Breast epithelium (tissue), 4 donors: ENCODE results near the gene GHRL. TPM values are rescaled to one million over a fixed set of nuclear protein-coding genes. Genes with fewer than 3 reads are reported as not detected.

Experiments
- DNase-seq, 2 donors: peaks; one replicate each; pipeline ENCODE4 v3.0.0-alpha.2; 2019; ENCODE audit warnings: low spot score in 2 of 2
- H3K27ac ChIP-seq, 2 donors: fragments of 200-600 bp; sonication (generic) in 1 of 2; one replicate each; pipeline ENCODE4 v1.5.1; 2016 to 2019; ENCODE audit warnings: mild to moderate bottlenecking in 1 of 2
- H3K27me3 ChIP-seq, 2 donors: fragments of 200-600 bp; sonication (generic) in 1 of 2; one replicate each; pipeline versions ENCODE4 v1.5.1 to v1.6.0; 2017 to 2019; ENCODE audit warnings: control low read depth in 1 of 2, mild to moderate bottlenecking in 1 of 2
- H3K36me3 ChIP-seq: fragments of 200-600 bp; one replicate; pipeline ENCODE4 v1.5.1; 2019
- H3K4me1 ChIP-seq, 2 donors: fragments of 200-600 bp; sonication (generic); one replicate each; pipeline ENCODE4 v1.5.1; 2016 to 2019; ENCODE audit warnings: control low read depth in 1 of 2
- H3K4me3 ChIP-seq, 3 donors: fragments of 200-600 bp; sonication (generic); 1 replicate in 2 of 3; 2 replicates in 1 of 3; pipeline ENCODE4 v1.5.1; 2016 to 2019; ENCODE audit warnings: mild to moderate bottlenecking in 3 of 3, moderate library complexity in 2 of 3
- H3K9me3 ChIP-seq, 2 donors: fragments of 200-600 bp; sonication (generic) in 1 of 2; one replicate each; pipeline ENCODE4 v1.5.1; 2016 to 2019; ENCODE audit warnings: control low read depth in 1 of 2
- CTCF ChIP-seq, 3 donors: fragments of 450-650 bp; IDR thresholded peaks; one replicate each; pipeline ENCODE4 v1.5.1; 2016 to 2017; ENCODE audit warnings: antibody characterized with exemption in 3 of 3, mild to moderate bottlenecking in 3 of 3, moderate library complexity in 3 of 3
- POLR2A ChIP-seq: fragments of 450-650 bp; IDR thresholded peaks from one replicate; pipeline ENCODE4 v1.6.1; 2016; ENCODE audit warnings: antibody characterized with exemption, mild to moderate bottlenecking, moderate library complexity
- POLR2AphosphoS5 ChIP-seq, 3 donors: sonication (generic); formaldehyde crosslinking; IDR thresholded peaks; one replicate each; pipeline ENCODE4 v1.6.1; 2017; ENCODE audit warnings: antibody characterized with exemption in 3 of 3
- intact Hi-C: fragments of 100-400 bp; cut with DNase I; formaldehyde crosslinking; loops from one replicate; pipeline ENCODE4 v1.15.1; 2023; ENCODE audit warnings: low total_unique reads
- total RNA-seq, 3 donors: library from RNA; depleted of rRNA; stranded (reverse); fragments of >200 nt; gene quantifications; one replicate each; pipeline ENCODE4 v1.1.0, GENCODE V29; 2016

Gene GHRL
- total RNA-seq, 3 donors from 2014 or later: 0.66 to 1.0 TPM; not detected in 1

GRCh38 chr3:10255835-10256234, 36.9 kb downstream of the GHRL start:
- no peaks in the 10 kb centered on the region for H3K27me3 ChIP-seq
- H3K36me3 ChIP-seq: no peaks in the 10 kb centered on the region
- intact Hi-C loops: no loop called here
- TF ChIP-seq CTCF (IDR thresholded peaks at IDR 0.05) (no peak), POLR2AphosphoS5 (IDR thresholded peaks at IDR 0.05) (no peak), POLR2A (no peak)
- H3K9me3 ChIP-seq: no peaks in the 10 kb centered on the region
- no peak overlapping the region for H3K4me3 ChIP-seq
- H3K4me1 ChIP-seq: no peaks in the 10 kb centered on the region
- no peak overlapping the region for H3K27ac ChIP-seq
- no peak for DNase-seq

- H3K4me1 ChIP-seq: peaks cover 0 to 6% of the 10 kb centered on the region in 2 donors
- no peak for DNase-seq
- H3K36me3 ChIP-seq: no peaks in the 10 kb centered on the region
These were observed 39.0 kb downstream of the GHRL start for GRCh38 chr3:10253731-10254130.

GRCh38 chr3:10251006-10251405, 41.7 kb downstream of the GHRL start:
- Histone ChIP-seq H3K4me3 (no peak overlapping the region), H3K4me1 (peaks cover 0 to 6% of the 10 kb centered on the region in 2 donors), H3K36me3 (no peaks in the 10 kb centered on the region), H3K27ac (no peak overlapping the region), H3K27me3 (no peaks in the 10 kb centered on the region), H3K9me3 (no peaks in the 10 kb centered on the region)
- intact Hi-C loops: no loop called here
- DNase-seq: no peak
- TF ChIP-seq CTCF (IDR thresholded peaks at IDR 0.05) (no peak), POLR2AphosphoS5 (IDR thresholded peaks at IDR 0.05) (no peak), POLR2A (no peak)

More at GRCh38 chr3:10253731-10254130, 39.0 kb downstream of the GHRL start:
- no peak overlapping the region for H3K4me3 ChIP-seq
- H3K27me3 ChIP-seq: no peaks in the 10 kb centered on the region
- no peak for TF ChIP-seq CTCF (IDR thresholded peaks at IDR 0.05)
- TF ChIP-seq POLR2A: no peak
- TF ChIP-seq POLR2AphosphoS5 (IDR thresholded peaks at IDR 0.05): no peak
- no peaks in the 10 kb centered on the region for H3K9me3 ChIP-seq
- intact Hi-C loops: no loop called here
- H3K27ac ChIP-seq: no peak overlapping the region

- intact Hi-C loops: no loop called here
- peaks cover 0 to 6% of the 10 kb centered on the region in 2 donors for H3K4me1 ChIP-seq
- TF ChIP-seq CTCF (IDR thresholded peaks at IDR 0.05) (no peak), POLR2AphosphoS5 (IDR thresholded peaks at IDR 0.05) (no peak), POLR2A (no peak)
These were observed 42.9 kb downstream of the GHRL start for GRCh38 chr3:10249833-10250232.

GRCh38 chr3:10248984-10249748, 43.6 kb downstream of the GHRL start:
- TF ChIP-seq CTCF (IDR thresholded peaks at IDR 0.05): no peak
- no peak for TF ChIP-seq POLR2AphosphoS5 (IDR thresholded peaks at IDR 0.05)
- no peak for TF ChIP-seq POLR2A
- peak in 1 of 2 donors; percentile 19 for DNase-seq
- H3K4me1 ChIP-seq: peaks cover 0 to 6% of the 10 kb centered on the region in 2 donors

More at GRCh38 chr3:10249833-10250232, 42.9 kb downstream of the GHRL start:
- Histone ChIP-seq H3K9me3 (no peaks in the 10 kb centered on the region), H3K27me3 (no peaks in the 10 kb centered on the region), H3K36me3 (no peaks in the 10 kb centered on the region), H3K27ac (peak overlapping the region; percentile 82 to 92), H3K4me3 (peak overlapping the region; percentile 68 to 97 (median 85))
- DNase-seq: no peak

More at GRCh38 chr3:10248984-10249748, 43.6 kb downstream of the GHRL start:
- Histone ChIP-seq H3K4me3 (peak overlapping the region; percentile 68 to 97 (median 85)), H3K27ac (peak overlapping the region; percentile 82 to 92), H3K9me3 (no peaks in the 10 kb centered on the region), H3K36me3 (no peaks in the 10 kb centered on the region), H3K27me3 (no peaks in the 10 kb centered on the region)
- intact Hi-C loops: no loop called here
